Measurements from ENCODE around the gene WNT9A.

DNA sequence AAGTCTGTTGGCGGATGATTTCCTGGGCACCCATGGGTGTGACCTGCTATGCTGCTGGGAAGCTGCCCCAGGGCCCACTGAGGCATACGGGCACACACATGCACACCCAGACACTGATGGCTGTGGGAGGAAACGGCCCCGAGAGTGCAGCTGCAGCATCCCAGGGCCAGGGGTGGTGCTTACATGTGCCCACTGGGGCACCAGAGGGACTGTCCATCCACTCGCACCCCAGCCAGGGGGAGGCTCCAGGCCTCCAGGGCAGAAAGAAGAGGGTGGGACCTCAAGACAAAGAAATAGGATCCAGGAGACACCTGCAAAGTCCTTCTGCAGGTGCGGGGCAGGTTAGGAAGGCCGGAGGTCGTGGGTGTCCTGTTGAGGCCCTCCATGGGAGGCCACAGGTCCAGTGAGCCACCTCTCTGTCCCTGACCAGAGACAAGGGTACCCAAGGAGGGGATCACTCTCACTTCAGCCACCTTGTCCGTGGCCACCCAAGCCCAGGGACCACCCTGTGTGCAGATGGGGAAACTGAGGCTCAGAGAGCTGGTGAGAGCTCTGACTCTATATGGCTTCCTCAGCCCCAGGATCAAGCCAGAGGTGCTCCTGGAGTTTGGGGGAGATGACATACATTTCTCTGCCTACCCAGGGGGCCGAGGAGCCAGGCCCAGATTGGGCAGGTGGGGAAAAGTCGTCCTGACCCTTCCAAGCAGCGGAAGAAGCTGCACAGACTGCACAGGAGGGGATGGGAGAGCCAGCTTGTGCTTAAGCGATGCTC, 57.1 kb downstream of the WNT9A start:
- TF ChIP-seq, protein P1, sequence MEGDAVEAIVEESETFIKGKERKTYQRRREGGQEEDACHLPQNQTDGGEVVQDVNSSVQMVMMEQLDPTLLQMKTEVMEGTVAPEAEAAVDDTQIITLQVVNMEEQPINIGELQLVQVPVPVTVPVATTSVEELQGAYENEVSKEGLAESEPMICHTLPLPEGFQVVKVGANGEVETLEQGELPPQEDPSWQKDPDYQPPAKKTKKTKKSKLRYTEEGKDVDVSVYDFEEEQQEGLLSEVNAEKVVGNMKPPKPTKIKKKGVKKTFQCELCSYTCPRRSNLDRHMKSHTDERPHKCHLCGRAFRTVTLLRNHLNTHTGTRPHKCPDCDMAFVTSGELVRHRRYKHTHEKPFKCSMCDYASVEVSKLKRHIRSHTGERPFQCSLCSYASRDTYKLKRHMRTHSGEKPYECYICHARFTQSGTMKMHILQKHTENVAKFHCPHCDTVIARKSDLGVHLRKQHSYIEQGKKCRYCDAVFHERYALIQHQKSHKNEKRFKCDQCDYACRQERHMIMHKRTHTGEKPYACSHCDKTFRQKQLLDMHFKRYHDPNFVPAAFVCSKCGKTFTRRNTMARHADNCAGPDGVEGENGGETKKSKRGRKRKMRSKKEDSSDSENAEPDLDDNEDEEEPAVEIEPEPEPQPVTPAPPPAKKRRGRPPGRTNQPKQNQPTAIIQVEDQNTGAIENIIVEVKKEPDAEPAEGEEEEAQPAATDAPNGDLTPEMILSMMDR (conservative IDR thresholded peaks at IDR 0.05), result no peak
- no peak for TF ChIP-seq ZFX (IDR thresholded peaks at IDR 0.05)
